GM19035 (cell line): ENCODE data around the gene ZNF593.

Source experiments
- ATAC-seq: cut with Tn5 transposase; IDR thresholded peaks from one replicate; pipeline ENCODE4 v1.9.1; 2021; ENCODE audit not compliant: unreplicated experiment

Gene ZNF593

DNA sequence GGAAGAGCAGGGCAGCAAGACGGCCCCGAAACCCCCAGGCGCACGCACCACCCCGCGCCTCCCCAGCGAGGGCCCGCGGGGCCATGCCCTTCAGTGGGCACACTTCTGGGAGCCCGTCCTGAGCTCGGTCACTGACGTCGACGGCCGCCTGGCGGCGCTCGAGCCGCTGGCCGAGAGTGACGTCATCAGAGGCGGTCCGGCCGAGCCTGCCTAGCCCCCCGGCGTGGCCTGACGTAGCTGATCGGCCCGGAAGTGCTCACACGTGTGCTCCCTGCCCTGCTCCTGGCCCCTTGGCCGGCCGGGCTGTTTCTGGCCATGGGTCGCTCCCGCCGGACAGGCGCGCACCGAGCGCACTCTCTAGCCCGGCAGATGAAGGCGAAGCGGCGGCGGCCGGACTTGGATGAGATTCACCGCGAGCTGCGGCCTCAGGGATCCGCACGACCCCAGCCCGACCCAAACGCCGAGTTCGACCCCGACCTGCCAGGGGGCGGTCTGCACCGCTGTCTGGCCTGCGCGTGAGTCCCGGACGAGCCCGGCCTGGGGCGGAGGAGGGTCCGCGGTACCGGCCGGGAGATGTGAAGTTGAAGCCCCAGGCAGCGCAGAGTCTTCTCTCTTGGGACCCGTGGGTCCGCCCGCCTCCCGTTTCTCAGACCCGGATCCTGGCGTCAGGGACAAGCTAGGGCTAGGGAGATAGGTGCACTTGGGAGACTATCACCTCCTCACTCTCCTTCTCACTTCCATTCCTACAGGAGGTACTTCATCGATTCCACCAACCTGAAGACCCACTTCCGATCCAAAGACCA is at the start of gene ZNF593:
TSS of gene ZNF593 (plus strand) at position 240 of the 803 bp plus-strand sequence. CDS start at position 316, 76 bp downstream.
- ATAC-seq = peak; percentile 94

- no peak for ATAC-seq
Observed at GRCh38 chr1:26121854-26122773, 47.6 kb upstream of the ZNF593 start.

DNA sequence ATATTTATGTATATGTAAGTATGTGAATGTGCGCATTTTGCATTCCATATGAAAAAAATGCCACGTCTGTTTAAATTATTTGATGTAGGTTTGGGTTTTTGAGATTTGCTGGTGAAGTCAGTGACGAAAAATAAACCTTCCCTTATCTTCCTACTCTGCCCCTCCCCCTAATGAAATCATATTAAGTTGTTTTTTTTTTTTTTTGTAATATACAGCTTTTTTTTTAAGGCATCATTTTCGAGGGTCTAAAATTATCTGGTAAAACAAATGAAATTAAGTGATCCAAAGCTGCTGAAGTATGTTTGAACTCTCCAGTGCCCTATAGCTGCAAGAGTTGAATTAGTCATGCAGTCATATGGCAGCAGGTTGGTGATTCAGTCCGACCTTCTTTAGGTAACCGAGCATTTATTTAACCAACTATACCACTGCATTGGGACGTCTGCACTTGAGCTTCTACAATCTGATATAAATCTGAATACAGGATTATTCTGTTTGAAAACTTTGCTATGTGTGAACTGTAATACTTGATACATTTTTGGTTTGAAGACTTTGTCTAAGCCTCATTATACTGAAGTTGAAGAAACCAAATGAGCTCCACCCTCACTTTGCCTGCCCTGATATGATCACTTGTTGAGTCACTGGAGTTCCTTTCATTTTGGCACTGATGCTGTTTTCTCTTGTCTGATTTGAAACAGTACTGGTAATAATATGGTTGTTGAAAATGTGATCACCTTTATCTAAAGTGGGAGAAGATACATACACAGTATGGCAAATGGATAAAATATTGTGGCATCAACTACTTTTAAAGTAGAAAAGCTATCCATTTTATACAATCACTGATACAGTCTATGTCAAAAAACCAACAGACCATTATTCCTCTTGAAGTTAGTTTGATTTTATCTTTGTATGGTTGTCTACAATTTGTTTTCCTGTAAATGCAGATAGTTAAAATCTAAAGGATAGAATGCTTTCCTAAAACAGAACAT is 46.4 kb upstream of the ZNF593 start:
- ATAC-seq = no peak

GRCh38 chr1:26124418-26125331 is 45.0 kb upstream of the ZNF593 start:
- ATAC-seq = no peak

DNA sequence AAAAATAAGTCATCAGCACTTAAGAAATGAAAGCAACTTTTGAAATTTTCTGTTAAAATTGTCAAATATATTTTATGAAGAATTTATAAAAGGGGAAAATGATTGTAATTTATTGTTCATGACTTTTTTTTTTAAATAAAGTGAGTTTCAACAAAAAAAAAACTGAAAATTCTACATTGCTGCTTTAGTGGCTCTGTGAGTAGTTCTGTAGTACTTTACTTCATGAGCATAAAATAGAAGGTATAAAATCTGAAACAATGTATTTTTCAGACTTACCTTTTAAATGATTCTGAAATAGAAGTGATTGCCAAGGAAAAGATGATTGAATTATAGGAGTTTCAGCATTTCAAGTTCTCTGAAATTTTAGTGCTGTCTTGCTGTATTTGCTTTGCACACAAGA is 44.3 kb upstream of the ZNF593 start:
- no peak for ATAC-seq

- no peak for ATAC-seq
Observed at GRCh38 chr1:26125946-26126320, 43.8 kb upstream of the ZNF593 start.

- ATAC-seq = peak; percentile 79
Observed at GRCh38 chr1:26126321-26127084, 43.2 kb upstream of the ZNF593 start.

- ATAC-seq = no peak
Observed at GRCh38 chr1:26127235-26128163, 42.2 kb upstream of the ZNF593 start.

DNA sequence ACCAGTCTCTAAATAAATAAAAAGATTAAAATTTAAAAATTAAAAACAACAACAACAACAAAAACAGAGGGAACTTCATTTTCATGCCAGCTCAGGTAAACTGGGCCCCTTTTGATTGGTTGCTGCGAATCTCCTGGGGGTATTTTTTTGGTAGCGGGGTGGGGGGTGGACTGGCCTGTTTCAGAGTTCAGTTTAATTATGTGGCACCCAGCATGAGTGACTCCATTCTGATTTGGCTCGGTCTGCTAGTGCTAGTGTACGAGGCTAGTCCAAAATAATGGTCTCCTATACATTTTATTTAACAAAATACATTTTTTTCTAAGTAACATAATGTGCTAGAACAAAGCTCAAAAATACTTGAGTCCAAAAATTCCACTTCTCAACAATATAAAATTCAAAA is 39.9 kb upstream of the ZNF593 start:
- ATAC-seq = no peak

DNA sequence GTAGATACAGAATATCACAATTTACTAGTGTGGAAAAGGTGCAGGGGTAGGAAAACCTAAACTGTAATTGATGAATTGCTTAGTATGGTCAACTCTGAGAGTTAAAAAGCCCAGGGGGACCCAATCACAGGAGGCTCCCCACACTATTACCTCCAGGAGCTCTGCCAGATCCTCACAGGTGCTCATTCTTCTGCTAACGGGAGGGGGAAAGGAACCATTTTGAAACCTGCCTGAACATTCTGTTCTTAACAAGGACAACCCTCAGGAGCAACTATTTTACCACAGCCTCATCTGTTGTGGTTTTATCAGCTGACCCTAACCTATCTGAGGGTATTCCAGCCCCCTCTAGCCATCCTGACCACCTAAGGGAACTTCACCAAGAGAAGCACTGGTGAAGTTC is 39.0 kb upstream of the ZNF593 start:
- ATAC-seq = no peak

- no peak for ATAC-seq
Observed at GRCh38 chr1:26132128-26132833, 37.4 kb upstream of the ZNF593 start.

GRCh38 chr1:26132834-26133167 is 36.9 kb upstream of the ZNF593 start:
- ATAC-seq = no peak

- ATAC-seq = no peak
Observed at GRCh38 chr1:26134466-26134865, 35.2 kb upstream of the ZNF593 start.

GRCh38 chr1:26138974-26139558 is 30.6 kb upstream of the ZNF593 start:
- ATAC-seq = no peak

GRCh38 chr1:26142159-26142558 is 27.5 kb upstream of the ZNF593 start:
- no peak for ATAC-seq

GRCh38 chr1:26145041-26145959 is 24.4 kb upstream of the ZNF593 start:
- ATAC-seq = no peak
